Muscle layer of duodenum (tissue), 2 donors: Measurements from ENCODE around the gene ZNF484.
"Not testable (repeated sequence)": the region's sequence is repeated elsewhere in the genome, so short reads cannot be mapped to it uniquely, and the experiment has no call there.

Source experiments
- H3K27ac ChIP-seq: one replicate; pipeline ENCODE4 v1.7.0; 2013; ENCODE audit warnings: mild to moderate bottlenecking, low read length
- H3K27me3 ChIP-seq: one replicate; pipeline ENCODE4 v1.7.0; 2013; ENCODE audit warnings: low read depth, mild to moderate bottlenecking, control low read depth, low read length
- H3K36me3 ChIP-seq, 2 donors: one replicate each; pipeline ENCODE4 v1.7.0; 2013; ENCODE audit warnings: low read length in 2 of 2, control low read depth in 1 of 2, mild to moderate bottlenecking in 1 of 2; ENCODE audit not compliant: insufficient read depth in 2 of 2, control insufficient read depth in 1 of 2
- H3K4me1 ChIP-seq, 2 donors: one replicate each; pipeline ENCODE4 v1.7.0; 2013; ENCODE audit warnings: low read length in 2 of 2, mild to moderate bottlenecking in 2 of 2, control low read depth in 1 of 2, moderate library complexity in 1 of 2; ENCODE audit not compliant: insufficient read depth in 2 of 2, control insufficient read depth in 1 of 2
- H3K4me3 ChIP-seq, 2 donors: one replicate each; pipeline ENCODE4 v1.7.0; 2013; ENCODE audit warnings: low read length in 2 of 2, low read depth in 1 of 2, mild to moderate bottlenecking in 1 of 2
- H3K9me3 ChIP-seq, 2 donors: one replicate each; pipeline ENCODE4 v1.7.0; 2013; ENCODE audit warnings: low read length in 2 of 2, control low read depth in 1 of 2, mild to moderate bottlenecking in 1 of 2; ENCODE audit not compliant: control insufficient read depth in 1 of 2
- donor health status: healthy.

Gene ZNF484

DNA sequence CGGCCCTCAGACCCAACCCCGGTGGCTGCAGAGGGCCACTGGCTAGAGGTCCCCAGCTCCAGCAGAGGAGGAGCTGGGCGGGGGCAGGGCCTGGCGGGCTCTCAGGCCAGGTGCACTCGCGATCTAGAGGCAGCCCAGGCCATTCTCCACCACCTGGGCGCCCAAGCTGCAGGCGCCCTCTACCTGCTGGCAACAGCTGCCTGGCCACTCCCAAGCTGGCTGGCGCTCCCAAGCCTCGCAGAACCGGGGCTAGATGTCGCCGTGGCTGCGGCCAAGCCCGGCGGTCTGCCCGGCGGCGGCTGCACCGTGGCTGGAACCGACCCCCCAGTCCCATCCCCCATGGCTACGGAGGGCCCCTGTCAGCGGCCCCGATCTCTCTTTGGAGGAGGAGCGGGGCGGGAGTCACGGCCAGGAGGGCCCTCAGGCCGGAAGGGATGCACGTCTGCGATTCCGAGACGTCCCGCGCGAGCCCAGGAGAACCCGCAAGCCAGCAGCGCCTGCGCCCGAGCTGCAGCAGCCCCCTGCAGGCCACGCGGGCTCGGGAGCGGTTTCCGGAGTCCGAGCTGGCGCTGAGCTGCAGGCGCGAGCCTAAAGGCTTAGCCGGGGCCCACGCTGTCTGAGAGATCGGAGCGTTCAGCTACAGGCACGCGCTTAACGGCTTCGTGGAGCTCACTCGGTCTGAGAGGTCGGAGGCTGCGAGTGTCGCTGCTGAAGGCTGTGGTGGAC lies 68.9 kb downstream of the ZNF484 start:
- peaks cover 65% of the 10 kb centered on the region for H3K27me3 ChIP-seq
- H3K36me3 ChIP-seq = no peaks in the 10 kb centered on the region
- no peak overlapping the region for H3K27ac ChIP-seq
- H3K4me1 ChIP-seq = peaks cover 0 to 30% of the 10 kb centered on the region in 2 donors
- no peaks in the 10 kb centered on the region for H3K9me3 ChIP-seq
- H3K4me3 ChIP-seq = peak overlapping the region in 1 of 2 donors; percentile 44

DNA sequence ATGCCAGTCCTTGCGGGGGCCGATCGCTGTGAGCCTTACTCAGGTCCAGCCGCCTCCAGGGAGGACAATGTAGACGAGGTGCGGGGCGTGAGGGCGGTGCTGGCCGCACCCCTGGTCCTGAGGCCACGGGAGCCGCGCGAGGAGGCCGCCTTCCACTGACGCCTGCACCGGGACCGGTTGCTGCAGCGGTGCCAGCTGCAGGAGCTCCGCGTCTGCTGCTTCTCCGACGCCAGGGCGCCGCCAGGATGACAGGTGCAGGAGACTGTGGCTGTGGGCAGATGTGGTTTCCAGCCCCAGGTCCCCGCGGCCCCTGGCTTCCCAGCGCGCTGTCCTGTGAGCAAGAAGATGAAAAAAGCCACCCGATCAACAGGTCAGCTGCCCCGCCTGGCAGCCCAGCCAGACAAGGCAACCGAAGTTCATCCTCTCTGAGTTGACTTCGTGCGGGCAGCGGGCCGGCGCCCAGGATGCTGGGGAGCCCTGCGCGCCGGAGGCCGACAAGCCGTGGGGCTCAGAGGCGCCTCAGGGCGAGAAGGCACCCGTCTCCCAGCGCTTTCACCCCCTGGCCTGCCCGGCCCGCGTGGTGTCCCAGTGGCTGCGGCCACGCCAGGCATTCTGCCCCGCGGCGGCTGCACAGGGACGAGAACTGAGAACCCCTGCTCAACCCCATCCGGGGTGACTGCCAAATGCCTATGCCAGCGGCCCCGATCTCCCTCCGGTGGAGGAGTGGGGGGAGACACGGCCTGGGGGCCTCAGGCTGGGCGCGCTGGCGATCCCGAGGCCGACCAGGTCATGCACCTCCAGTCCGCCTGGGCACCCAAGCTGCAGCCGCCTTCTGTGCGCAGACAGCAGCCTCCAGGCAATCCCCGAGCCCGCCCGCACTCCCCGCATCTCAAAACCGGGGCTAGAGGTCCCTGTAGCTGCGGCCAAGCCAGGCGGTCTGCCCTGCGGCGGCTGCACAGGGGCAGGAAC lies 69.8 kb downstream of the ZNF484 start:
- no peak overlapping the region for H3K27ac ChIP-seq
- peaks cover 0 to 30% of the 10 kb centered on the region in 2 donors for H3K4me1 ChIP-seq
- H3K4me3 ChIP-seq = peak overlapping the region in 1 of 2 donors; percentile 44
- H3K9me3 ChIP-seq = no peaks in the 10 kb centered on the region
- peaks cover 63% of the 10 kb centered on the region for H3K27me3 ChIP-seq
- no peaks in the 10 kb centered on the region for H3K36me3 ChIP-seq

DNA sequence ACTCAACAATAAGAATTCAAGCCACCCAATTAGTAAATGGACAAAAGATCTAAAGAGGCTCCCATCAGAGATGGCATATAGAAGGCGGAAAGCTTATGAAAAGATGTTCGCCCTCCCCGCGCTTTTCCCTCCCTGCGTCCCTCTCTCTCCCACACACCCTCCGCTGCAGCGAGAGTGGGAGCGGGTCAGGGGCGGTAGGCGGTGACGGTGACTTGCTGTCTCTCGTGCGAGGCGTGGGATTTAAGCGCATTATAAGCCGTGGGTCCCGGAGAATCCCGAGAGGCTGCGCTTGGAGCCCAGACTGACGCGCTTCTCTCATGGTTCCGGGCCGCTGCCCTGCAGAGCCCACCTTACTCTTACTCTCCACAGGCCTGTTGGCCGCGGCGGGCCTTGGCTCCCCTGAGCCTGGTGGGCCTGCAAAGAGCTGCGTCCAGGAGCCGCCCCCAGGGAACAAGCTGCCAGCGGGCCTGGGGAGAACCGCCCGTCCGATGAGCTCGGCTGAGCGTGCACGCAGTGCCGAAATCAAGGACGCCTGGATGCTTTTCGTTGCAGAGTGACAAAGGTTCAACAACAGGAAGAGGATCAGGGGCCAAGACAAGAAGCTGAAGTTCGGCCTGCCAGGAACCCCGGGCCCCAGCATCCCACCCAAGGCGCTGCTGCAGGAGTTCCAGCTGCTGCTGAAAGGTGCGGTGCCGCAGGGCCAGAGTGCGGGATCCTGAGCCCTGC lies 70.6 kb downstream of the ZNF484 start:
- H3K27me3 ChIP-seq = peaks cover 58% of the 10 kb centered on the region
- H3K4me1 ChIP-seq = peaks cover 0 to 30% of the 10 kb centered on the region in 2 donors
- no peaks in the 10 kb centered on the region for H3K36me3 ChIP-seq
- H3K4me3 ChIP-seq = peak overlapping the region in 1 of 2 donors; percentile 44
- H3K27ac ChIP-seq = no peak overlapping the region
- no peaks in the 10 kb centered on the region for H3K9me3 ChIP-seq

DNA sequence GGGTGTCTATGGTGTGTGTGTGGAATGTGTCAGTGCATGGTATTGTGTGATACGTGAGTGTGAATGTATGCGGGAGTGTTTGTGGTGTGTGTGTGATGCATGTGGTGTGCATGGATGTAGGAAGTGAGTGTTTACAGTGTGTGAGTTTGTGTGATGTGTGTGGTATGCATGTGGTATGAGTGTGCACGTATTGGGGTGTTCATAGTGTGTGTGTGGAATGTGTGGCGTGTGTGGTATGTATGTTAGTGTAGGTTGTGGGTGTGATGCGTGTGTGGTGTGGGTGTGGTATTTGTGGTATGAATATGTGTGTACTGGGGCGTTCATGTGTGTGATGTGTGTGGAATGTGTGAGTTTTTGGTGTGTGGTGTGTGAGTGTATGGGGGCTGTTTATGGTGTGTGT lies 73.1 kb downstream of the ZNF484 start:
- H3K9me3 ChIP-seq = no peaks in the 10 kb centered on the region
- no peaks in the 10 kb centered on the region for H3K36me3 ChIP-seq
- peaks cover 0 to 27% of the 10 kb centered on the region in 2 donors for H3K4me1 ChIP-seq
- peaks cover 46% of the 10 kb centered on the region for H3K27me3 ChIP-seq
- H3K4me3 ChIP-seq = no peak overlapping the region
- no peak overlapping the region for H3K27ac ChIP-seq

DNA sequence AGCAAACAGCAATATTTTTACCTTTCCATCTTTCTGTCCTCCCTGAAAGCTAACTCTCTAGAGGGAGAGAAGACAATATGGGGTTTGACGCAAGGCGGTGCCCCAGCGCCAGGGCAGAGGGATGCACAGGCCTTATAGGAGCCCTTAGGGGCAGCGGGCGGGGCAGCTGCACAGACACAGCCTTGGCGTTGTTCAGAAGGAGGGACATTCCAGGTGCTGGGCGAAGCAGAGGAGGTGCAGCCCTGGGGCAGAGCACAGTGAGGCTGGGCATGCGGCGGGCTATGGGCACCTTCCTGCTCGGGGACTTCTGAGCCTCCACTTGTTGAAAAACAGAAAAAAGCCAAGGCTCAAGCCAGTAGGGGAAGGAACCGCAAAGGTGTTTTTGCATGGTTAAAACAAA lies 79.5 kb downstream of the ZNF484 start:
- H3K4me3 ChIP-seq = no peak overlapping the region
- H3K4me1 ChIP-seq = no peaks in the 10 kb centered on the region
- H3K36me3 ChIP-seq = no peaks in the 10 kb centered on the region
- no peak overlapping the region for H3K27ac ChIP-seq
- no peaks in the 10 kb centered on the region for H3K9me3 ChIP-seq
- peaks cover 4% of the 10 kb centered on the region for H3K27me3 ChIP-seq

DNA sequence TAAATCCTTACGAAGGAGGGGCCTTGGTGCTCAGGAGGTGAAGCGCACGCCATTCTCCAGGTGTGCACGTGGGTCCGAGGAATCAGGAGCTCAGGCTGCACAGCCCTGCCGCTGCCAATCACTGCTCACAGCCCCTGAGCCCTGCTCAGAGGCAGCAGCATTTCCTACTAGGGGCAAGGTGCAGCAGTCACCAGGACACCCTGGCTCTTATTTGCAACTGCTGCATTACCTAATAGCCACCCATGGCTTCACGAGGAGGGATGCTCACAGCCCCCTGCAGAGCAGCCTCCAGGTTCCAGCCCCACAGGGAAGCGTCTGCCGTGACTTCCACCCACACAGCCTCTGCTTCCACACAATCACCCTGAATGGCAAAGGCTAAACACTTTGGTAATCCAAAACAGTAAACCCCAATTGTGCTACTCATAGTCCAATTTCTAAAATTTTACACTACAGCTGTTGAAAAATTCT lies 81.5 kb downstream of the ZNF484 start:
- not testable (repeated sequence) for H3K27me3 ChIP-seq, H3K4me1 ChIP-seq, H3K4me3 ChIP-seq, H3K9me3 ChIP-seq, H3K27ac ChIP-seq, H3K36me3 ChIP-seq

DNA sequence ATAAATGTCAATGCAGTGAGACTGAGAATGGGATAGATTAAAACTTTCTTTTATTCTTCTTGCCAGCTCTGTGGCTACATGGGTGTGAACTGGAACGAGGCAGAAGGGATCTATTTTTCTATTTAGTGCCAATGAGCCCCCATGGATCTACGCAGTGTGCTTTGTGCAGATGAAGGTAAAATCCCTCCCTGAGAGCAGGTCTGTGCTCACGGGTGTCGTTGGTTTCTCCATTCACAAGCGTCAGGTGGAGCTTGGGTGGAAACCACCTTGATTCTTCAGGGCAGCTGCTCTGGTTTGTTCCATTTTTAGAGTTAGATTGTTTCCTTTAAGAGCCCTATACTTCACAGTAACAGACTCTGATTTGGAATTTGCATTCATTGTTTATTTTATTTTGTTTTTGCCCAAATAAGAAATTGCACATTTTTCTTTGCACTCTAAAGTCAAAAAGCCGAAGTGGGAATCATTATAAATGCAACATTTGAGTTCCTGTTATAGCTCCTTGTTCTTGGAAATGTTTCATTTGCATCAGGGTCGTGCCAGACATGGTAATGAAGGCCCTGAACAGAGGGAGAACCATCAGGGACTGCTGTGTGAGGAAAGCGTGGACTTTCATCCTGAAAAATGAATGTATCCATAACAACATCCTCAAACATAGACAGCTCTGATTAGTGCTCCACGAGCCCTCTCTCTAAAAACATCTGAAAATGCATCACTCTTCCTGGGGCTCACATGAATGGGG lies 82.1 kb downstream of the ZNF484 start:
- Histone ChIP-seq H3K27me3 (peaks cover 4% of the 10 kb centered on the region), H3K9me3 (no peaks in the 10 kb centered on the region), H3K27ac (no peak overlapping the region), H3K4me3 (no peak overlapping the region), H3K4me1 (no peaks in the 10 kb centered on the region), H3K36me3 (no peaks in the 10 kb centered on the region)
